HTERT RPE-1 (cell line): ENCODE measurements around the gene FREM2.

ENCODE experiments used
- in situ Hi-C: fragments of 300-500 bp; cut with MboI; formaldehyde crosslinking; loops from 4 replicates; pipeline ENCODE4 v1.14.3; 2020; ENCODE audit warnings: low sequenced_read_pairs

FREM2 gene

DNA sequence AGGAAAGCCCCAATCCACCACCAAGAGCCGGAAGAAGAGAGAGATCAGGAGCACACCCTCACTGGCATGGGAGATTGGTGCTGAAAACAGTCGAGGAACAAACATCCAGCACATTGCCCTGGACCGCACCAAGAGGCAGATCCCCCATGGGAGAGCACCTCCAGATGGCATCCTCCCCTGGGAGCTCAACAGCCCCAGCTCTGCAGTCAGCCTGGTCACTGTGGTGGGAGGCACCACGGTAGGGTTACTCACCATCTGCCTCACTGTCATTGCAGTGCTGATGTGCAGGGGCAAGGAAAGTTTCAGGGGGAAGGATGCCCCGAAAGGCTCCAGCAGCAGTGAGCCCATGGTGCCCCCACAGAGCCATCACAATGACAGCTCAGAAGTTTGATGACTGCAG lies 193.5 kb downstream of the FREM2 start:
- in situ Hi-C loops = no loop called here

DNA sequence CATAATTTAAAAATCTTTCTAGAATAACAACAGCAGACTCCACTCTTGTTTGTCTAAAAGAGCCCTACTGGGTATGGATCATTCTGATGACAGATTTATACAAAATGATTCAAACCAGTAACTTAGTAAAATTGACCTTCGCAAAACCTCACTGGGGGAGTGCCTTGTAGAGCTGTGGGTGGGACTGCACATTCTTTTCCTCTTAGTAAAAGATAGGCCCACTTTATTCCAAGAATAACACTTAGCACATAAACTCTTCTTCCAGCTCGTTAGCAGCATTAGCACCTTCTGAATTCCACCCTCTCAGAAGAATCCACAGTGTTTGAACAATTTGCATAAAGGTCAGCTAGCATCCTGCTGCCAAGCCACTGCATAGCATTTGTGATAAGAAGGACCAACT lies 196.9 kb downstream of the FREM2 start:
- in situ Hi-C loops = no loop called here

- in situ Hi-C loops = no loop called here
These were observed 201.4 kb downstream of the FREM2 start for GRCh38 chr13:38888309-38888708.

DNA sequence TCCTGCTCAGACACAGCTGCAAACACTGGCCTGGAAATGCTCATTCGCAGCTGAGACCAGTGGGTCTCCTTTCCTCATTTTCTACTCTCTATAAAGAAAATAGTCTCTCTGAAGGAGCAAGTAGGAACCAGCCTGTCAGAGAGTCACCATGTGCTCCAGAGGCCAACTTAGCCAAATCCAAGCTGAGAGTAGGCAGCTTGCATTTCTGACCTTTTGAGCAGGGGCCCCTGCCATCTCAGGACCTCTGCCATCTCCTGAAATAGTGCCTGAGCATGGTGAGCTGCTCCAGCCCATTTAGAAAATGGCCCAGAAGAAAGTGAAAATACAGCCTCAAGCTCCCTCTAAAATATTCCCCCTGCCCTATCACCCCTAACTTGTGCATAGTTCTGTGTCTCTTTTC lies 208.2 kb downstream of the FREM2 start:
- in situ Hi-C loops = no loop called here

- in situ Hi-C loops = no loop called here
These were observed 210.6 kb downstream of the FREM2 start for GRCh38 chr13:38897521-38897920.

DNA sequence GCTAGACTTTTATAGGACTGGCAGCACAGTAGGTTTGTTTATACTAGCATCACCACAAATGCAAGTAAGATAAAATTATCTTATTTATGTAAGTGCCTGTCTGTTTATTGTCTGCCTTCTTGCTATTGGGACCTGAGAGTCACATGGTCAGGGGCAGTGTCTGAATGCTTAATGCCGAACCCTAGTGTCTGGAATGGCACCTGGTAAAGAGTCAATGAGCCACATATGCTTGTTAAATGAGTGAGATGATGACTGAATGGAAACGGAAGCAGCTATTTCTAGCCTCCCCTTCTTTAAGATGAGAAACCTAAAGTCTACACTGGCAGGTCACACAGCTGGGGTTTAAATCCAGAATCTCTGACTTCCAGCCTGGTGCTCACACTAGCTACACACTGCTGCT lies 211.6 kb downstream of the FREM2 start:
- in situ Hi-C loops = no loop called here

DNA sequence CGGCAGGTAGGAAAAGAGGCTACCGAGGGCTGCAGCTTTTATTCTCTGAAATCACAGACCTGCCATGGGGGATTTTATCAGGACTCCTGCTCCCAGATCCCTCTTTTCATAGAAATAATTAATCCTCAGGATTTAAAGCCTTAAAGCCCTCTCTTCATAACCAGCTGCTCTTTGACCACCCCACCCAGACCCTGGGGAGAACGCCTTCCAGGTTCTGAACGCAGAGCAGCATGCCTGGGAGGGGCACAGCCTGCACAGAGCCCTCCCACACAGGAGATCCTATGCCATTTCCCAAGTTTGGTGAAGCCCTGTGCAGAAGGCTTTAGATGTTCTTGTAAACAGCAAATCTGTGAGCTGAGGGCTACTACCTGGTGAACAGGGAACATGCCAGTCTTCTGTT lies 212.7 kb downstream of the FREM2 start:
- in situ Hi-C loops = no loop called here

DNA sequence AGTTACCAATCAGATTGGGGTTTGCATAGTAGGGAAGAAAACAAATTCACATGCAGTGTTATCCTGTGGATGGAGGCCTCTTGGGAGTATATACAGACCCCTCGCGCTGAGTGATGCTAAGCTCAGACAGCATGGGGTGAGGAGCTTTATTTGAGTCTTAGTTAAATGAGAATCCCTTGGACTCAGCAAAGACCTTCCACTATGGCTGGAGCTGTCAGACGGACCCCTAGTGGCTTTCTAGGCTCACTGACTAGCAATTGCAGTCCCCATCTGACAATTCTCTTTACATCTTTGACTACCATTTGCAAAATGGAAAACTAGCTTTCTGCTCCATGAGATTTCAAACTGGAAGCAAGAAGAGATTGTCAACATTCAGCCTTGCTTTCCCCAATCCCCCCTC lies 213.3 kb downstream of the FREM2 start:
- in situ Hi-C loops = no loop called here

DNA sequence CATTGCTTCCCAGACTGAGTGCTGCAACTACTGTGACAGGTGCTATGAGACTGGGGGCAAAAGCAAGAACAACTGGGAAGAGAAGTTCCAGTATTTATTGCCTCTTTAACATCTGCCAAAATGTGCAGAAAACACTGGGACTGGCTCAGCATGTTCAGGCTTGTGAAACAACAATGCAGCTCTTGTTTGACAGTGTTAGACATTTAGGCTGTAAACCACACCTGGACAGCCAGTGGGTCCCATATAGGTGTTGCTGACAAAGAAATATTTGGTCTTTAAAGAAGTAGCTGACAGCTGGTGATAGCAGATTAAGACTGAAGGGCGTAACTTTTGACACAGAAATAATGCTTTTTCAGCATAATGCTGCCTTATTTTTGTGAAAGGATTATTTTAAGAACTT lies 215.7 kb downstream of the FREM2 start:
- in situ Hi-C loops = no loop called here

- in situ Hi-C loops = no loop called here
These were observed 218.2 kb downstream of the FREM2 start for GRCh38 chr13:38905081-38905480.

DNA sequence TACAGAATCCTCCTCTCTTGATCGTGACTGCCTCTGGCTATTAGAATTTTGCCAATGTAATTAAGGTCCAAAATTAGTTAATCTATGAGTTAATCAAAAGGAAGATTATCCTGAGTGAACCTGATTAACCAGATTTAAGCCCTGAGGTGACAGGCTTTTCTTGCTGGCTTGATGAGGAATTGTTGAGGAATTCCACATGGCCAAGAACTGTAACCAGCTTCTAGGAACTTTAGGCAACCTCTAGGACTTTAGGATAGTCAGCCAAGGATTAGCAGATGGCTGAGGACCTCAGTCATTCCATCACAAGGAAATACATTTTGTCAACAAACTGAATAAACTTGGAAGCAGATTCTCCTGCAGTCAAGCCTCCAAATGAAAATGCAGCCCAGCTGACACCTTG lies 219.0 kb downstream of the FREM2 start:
- in situ Hi-C loops = no loop called here

GRCh38 chr13:38908574-38908973 lies 221.7 kb downstream of the FREM2 start:
- in situ Hi-C loops = no loop called here

DNA sequence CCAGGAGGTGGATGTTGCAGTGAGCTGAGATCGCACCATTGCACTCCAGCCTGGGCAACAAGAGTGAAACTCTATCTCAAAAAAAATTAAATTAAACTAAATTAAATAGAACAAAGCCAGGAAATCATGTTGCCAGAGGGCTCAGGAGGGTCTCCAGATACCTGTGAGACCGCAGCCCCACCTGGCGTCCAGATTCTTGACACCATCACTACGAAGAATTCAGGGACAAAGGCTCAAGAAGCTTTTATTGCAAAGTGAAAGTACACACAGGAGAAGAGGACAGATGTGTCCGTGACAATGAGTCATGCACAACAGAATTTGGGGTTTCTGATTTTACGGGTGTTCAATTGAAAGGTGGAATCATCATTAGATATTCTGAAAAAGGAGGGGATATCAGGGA lies 227.2 kb downstream of the FREM2 start:
- in situ Hi-C loops = no loop called here

GRCh38 chr13:38921081-38921480 lies 234.2 kb downstream of the FREM2 start:
- in situ Hi-C loops = no loop called here

- in situ Hi-C loops = no loop called here
These were observed 235.3 kb downstream of the FREM2 start for GRCh38 chr13:38922170-38922569.

GRCh38 chr13:38933786-38934185 lies 246.9 kb downstream of the FREM2 start:
- in situ Hi-C loops = no loop called here
